K562 (cell line): Measurements from ENCODE around the gene EIF3J. TPM values are rescaled to one million over a fixed set of nuclear protein-coding genes. Genes with fewer than 3 reads are reported as not detected.
A peak's percentile ranks its signal among the peaks of the same experiment; 100 is the strongest.

Experiments
- CHD2 ChIP-seq: IDR thresholded peaks from 2 replicates; pipeline ENCODE4 v1.6.1; 2011; ENCODE audit warnings: low read depth, low read length
- CTCFL ChIP-seq: IDR thresholded peaks from 2 replicates; pipeline ENCODE4 v1.6.1; 2011; ENCODE audit warnings: borderline replicate concordance, low read depth, mild to moderate bottlenecking, moderate library complexity, low read length; ENCODE audit not compliant: insufficient read depth, poor library complexity, severe bottlenecking
- HLTF ChIP-seq: fragments of 450-650 bp; IDR thresholded peaks from 2 replicates; pipeline ENCODE4 v1.6.1; 2016
- LCOR ChIP-seq: sonication (generic); formaldehyde crosslinking; IDR thresholded peaks from 2 replicates; pipeline ENCODE4 v1.8.0; 2022; ENCODE audit warnings: mild to moderate bottlenecking, missing genetic modification reagents
- MAFK ChIP-seq: IDR thresholded peaks from 2 replicates; pipeline ENCODE4 v1.6.1; 2011; ENCODE audit warnings: low read length, improper control_type of control experiment
- NONO ChIP-seq, 2 experiments: fragments of 200-400 bp in 1 of 2; fragments of 450-650 bp in 1 of 2; formaldehyde crosslinking in 1 of 2; IDR thresholded peaks; 2 replicates each; pipeline ENCODE4 v1.6.1; 2017; ENCODE audit warnings: low read depth in 2 of 2, mild to moderate bottlenecking in 2 of 2, moderate library complexity in 2 of 2, low read length in 1 of 2
- PCBP2 ChIP-seq: fragments of 200-400 bp; formaldehyde crosslinking; IDR thresholded peaks from 2 replicates; pipeline ENCODE4 v1.6.1; 2018; ENCODE audit warnings: low read length, low read depth, mild to moderate bottlenecking, moderate library complexity; ENCODE audit not compliant: poor library complexity, severe bottlenecking
- PURB ChIP-seq: sonication (generic); formaldehyde crosslinking; IDR thresholded peaks from 2 replicates; pipeline ENCODE4 v1.9.0; 2021; ENCODE audit warnings: low read depth, mild to moderate bottlenecking, missing genetic modification reagents
- RBBP5 ChIP-seq: fragments of 200-600 bp; sonication (generic); IDR thresholded peaks from 2 replicates; pipeline ENCODE4 v1.6.1; 2012; ENCODE audit warnings: borderline replicate concordance, mild to moderate bottlenecking, low read length, control low read depth, inconsistent platforms; ENCODE audit not compliant: insufficient read depth, poor library complexity, severe bottlenecking
- STAT6 ChIP-seq: sonication (generic); formaldehyde crosslinking; IDR thresholded peaks from 2 replicates; pipeline ENCODE4 v1.8.1; 2023; ENCODE audit warnings: mild to moderate bottlenecking, missing genetic modification reagents
- ZBTB43 ChIP-seq: sonication (generic); formaldehyde crosslinking; IDR thresholded peaks from 2 replicates; pipeline ENCODE4 v1.8.0; 2023; ENCODE audit warnings: mild to moderate bottlenecking, missing genetic modification reagents
- ZNF431 ChIP-seq: sonication (generic); formaldehyde crosslinking; IDR thresholded peaks from 2 replicates; pipeline ENCODE4 v1.8.0; 2022; ENCODE audit warnings: mild to moderate bottlenecking, missing genetic modification reagents
- ZNF551 ChIP-seq: fragments of 250-450 bp; sonication (Bioruptor Pico); IDR thresholded peaks from 2 replicates; pipeline ENCODE4 v1.5.0; 2021; ENCODE audit warnings: mild to moderate bottlenecking, moderate library complexity
- ZNF589 ChIP-seq: fragments of 200-800 bp; sonication (Bioruptor generic); IDR thresholded peaks from 2 replicates; pipeline ENCODE4 v1.6.1; 2016; ENCODE audit warnings: low read depth, missing genetic modification characterization, missing compliant biosample characterization
- ZNF592 ChIP-seq: fragments of 450-650 bp; IDR thresholded peaks from 2 replicates; pipeline ENCODE4 v1.6.1; 2017; ENCODE audit warnings: antibody characterized with exemption, mild to moderate bottlenecking
- polyA plus RNA-seq, 8 experiments: library from polyadenylated mRNA; depleted of rRNA in 4 of 8; stranded (reverse) in 5 of 8; unstranded in 3 of 8; fragments of >200 nt; fragmentation: Nextera tagmentation in 2 of 8; fragmentation: Illumina TruSeq in 1 of 8; extraction: Ambion mirVana in 2 of 8; extraction: Trizol in 1 of 8; gene quantifications; 2 replicates each; pipeline versions ENCODE4 v1.2.1 to v1.2.3, GENCODE V29; 2011 to 2014; ENCODE audit warnings: inconsistent platforms in 1 of 8, missing spikeins in 1 of 8
- total RNA-seq, 7 experiments: library from RNA; depleted of rRNA in 6 of 7; stranded (reverse); fragments of >200 nt in 6 of 7; fragmentation: Illumina TruSeq in 2 of 7; extraction: Trizol in 2 of 7; gene quantifications; 2 replicates each; pipeline versions ENCODE4 v1.2.1 to v1.2.3, GENCODE V29; 2011 to 2021; ENCODE audit warnings: low replicate concordance in 1 of 7

EIF3J gene
- total and polyA plus RNA-seq, 9 of the 15 experiments (the other 6 are each of a cell fraction or from before 2014, with no cell fraction given): 44.2 to 217 (median 151) TPM

- TF ChIP-seq ZNF592: peak; percentile 80
- 0 out of 2 replicates have a peak, but pooled peaks have one; percentile 29 for TF ChIP-seq HLTF
- no peak for TF ChIP-seq PURB
- TF ChIP-seq PCBP2: peak; percentile 78
- no peak for TF ChIP-seq STAT6 (CRISPR knock-in tag)
- TF ChIP-seq RBBP5: peak; percentile 87
- TF ChIP-seq ZNF431 (CRISPR knock-in tag): peak; percentile 68
- TF ChIP-seq ZNF589 (CRISPR knock-in tag): 0 out of 2 replicates have a peak, but pooled peaks have one; percentile 70
- TF ChIP-seq CHD2: peak; percentile 54; the same call in 1 of the 2 replicates
- no peak for TF ChIP-seq ZNF551
- TF ChIP-seq CTCFL: no peak
- peak in 1 of 2 experiments; percentile 89; a peak in 2 of 4 replicates for TF ChIP-seq NONO (IDR thresholded peaks at IDR 0.05; ENCODE audit: low read depth in 2 of 2, low read length in 1 of 2)
- peak; percentile 48; the same call in 1 of the 2 replicates for TF ChIP-seq ZBTB43
- TF ChIP-seq MAFK: no peak
- peak; percentile 13; the same call in 1 of the 2 replicates for TF ChIP-seq LCOR
These were observed at the start of gene EIF3J (continued) for GRCh38 chr15:44536962-44537734.
